ENCODE data around the gene CTNNA2.

GRCh38 chr2:80014637-80015036, 501.8 kb downstream of the CTNNA2 start:
- TF ChIP-seq POLR2A (IDR thresholded peaks at IDR 0.05; ENCODE audit: low read length) = no peak
- TF ChIP-seq MAZ (IDR thresholded peaks at IDR 0.05; ENCODE audit: borderline replicate concordance, low read depth, low read length) = no peak
- no peak for TF ChIP-seq CTCF (IDR thresholded peaks at IDR 0.05)
- TF ChIP-seq FOXS1 (CRISPR knock-in tag; IDR thresholded peaks at IDR 0.05) = no peak
- TF ChIP-seq ZC3H11A (IDR thresholded peaks at IDR 0.05) = no peak
- no peak for TF ChIP-seq ZSCAN20 (CRISPR knock-in tag; IDR thresholded peaks at IDR 0.05)

Measured in A549 (cell line).